Lower leg skin (tissue), 3 donors: ENCODE results near the gene EIF3B.

Source experiments
- CTCF ChIP-seq, 3 donors: fragments of 450-650 bp; IDR thresholded peaks; one replicate each; pipeline ENCODE4 v1.5.1; 2016; ENCODE audit warnings: antibody characterized with exemption in 3 of 3, mild to moderate bottlenecking in 3 of 3, moderate library complexity in 2 of 3
- POLR2A ChIP-seq, 2 donors: fragments of 450-650 bp; IDR thresholded peaks; one replicate each; pipeline ENCODE4 v1.6.1; 2016 to 2017; ENCODE audit warnings: antibody characterized with exemption in 2 of 2, mild to moderate bottlenecking in 1 of 2, moderate library complexity in 1 of 2

GRCh38 chr7:2387897-2388636, 33.4 kb downstream of the EIF3B start:
- TF ChIP-seq CTCF (IDR thresholded peaks at IDR 0.05) (no peak), POLR2A (IDR thresholded peaks at IDR 0.05) (no peak)
